Right cardiac atrium (tissue), 5 donors: ENCODE data around the gene LTV1. TPM values are rescaled to one million over a fixed set of nuclear protein-coding genes. Genes with fewer than 3 reads are reported as not detected.
"Not testable (repeated sequence)": the region's sequence is repeated elsewhere in the genome, so short reads cannot be mapped to it uniquely, and the experiment has no call there.

Source experiments
- ATAC-seq, 2 donors: fragments of 200-7000 bp; cut with Tn5 transposase; one replicate each; pipeline versions ENCODE4 v1.8.0 to v1.9.1; 2020; ENCODE audit warnings: moderate library complexity in 2 of 2, mild to moderate bottlenecking in 1 of 2
- DNase-seq, 3 donors: peaks; one replicate each; pipeline ENCODE4 v3.0.0-alpha.2; 2020
- H3K27ac ChIP-seq: one replicate; pipeline ENCODE4 v1.5.1; 2013; ENCODE audit warnings: mild to moderate bottlenecking, low read length, control low read depth, moderate library complexity
- H3K27me3 ChIP-seq: one replicate; pipeline ENCODE4 v1.6.1; 2013; ENCODE audit not compliant: control insufficient read depth, insufficient read depth
- H3K4me1 ChIP-seq: one replicate; pipeline ENCODE4 v1.6.1; 2013; ENCODE audit warnings: low read length; ENCODE audit not compliant: control insufficient read depth, insufficient read depth
- H3K4me3 ChIP-seq: one replicate; pipeline ENCODE4 v1.5.1; 2013; ENCODE audit warnings: low read length, control low read depth
- H3K9me3 ChIP-seq: one replicate; pipeline ENCODE4 v1.6.1; 2013; ENCODE audit warnings: low read length; ENCODE audit not compliant: control insufficient read depth
- WGBS: extraction: QIAGEN DNeasy Blood & Tissue Kit; methylation state at CpG from one replicate; pipeline ENCODE4 v1.1.7; 2013; 5-methylcytosine and 5-hydroxymethylcytosine counted together
- intact Hi-C, 4 donors: fragments of 100-400 bp; cut with DNase I; formaldehyde crosslinking; loops; one replicate each; pipeline versions ENCODE4 v1.11.0 to v1.14.0; 2022 to 2023
- long read RNA-seq, 4 donors: library from polyadenylated mRNA; unstranded; transcript quantifications; one replicate each; pipeline ENCODE4 v2.0.0, GENCODE V29; 2020 to 2021
- polyA plus RNA-seq: library from polyadenylated mRNA; stranded (reverse); fragments of 200-250 nt; gene quantifications from one replicate; pipeline ENCODE4 v1.2.3, GENCODE V29; 2013
- total RNA-seq, 4 donors: library from RNA; stranded (reverse); fragmentation: NEBNext Ultra II Directional; extraction: Animal tissue kit (Norgen Biotek cat#: 25700); gene quantifications; one replicate each; pipeline ENCODE4 v1.2.1, GENCODE V29; 2021
- donor health status: healthy with polysubstance abuse.
- donor health status: DM: no; HTN: yes; CAD: no.
- donor health status: DM: no; HTN: no; CAD: no.
- donor health status: DM: no; HTN: yes; CAD: no; lungs with severe emphysema.
- donor health status: DM: yes; HTN: yes; CAD: no.

Gene LTV1
- total RNA-seq: 10 to 100 TPM; 12.5 to 15.9 (median 12.8) TPM
- polyA plus RNA-seq: 16.0 TPM
- long read RNA-seq, donor 1, transcript LTV1-201 (11 exons, 1,847 nt): major isoform, 31 of 36 reads
- long read RNA-seq, donor 1, partial matches to known transcripts: 3 of 36 reads
- long read RNA-seq, donor 1, other reads (novel, unspliced or antisense): 2 of 36 reads
- long read RNA-seq, donor 2, transcript LTV1-201 (11 exons, 1,847 nt): major isoform, 7 of 7 reads
- long read RNA-seq, donor 2, partial matches to known transcripts: 0 of 7 reads
- long read RNA-seq, donor 2, other reads (novel, unspliced or antisense): 0 of 7 reads
- long read RNA-seq, donor 3, transcript LTV1-201 (11 exons, 1,847 nt): major isoform, 64 of 82 reads
- long read RNA-seq, donor 3, partial matches to known transcripts: 13 of 82 reads
- long read RNA-seq, donor 3, other reads (novel, unspliced or antisense): 5 of 82 reads
- long read RNA-seq, donor 4, transcript LTV1-201 (11 exons, 1,847 nt): major isoform, 9 of 13 reads
- long read RNA-seq, donor 4, partial matches to known transcripts: 1 of 13 reads
- long read RNA-seq, donor 4, other reads (novel, unspliced or antisense): 3 of 13 reads

GRCh38 chr6:143842902-143843676, at the start of gene LTV1:
LTV1 (plus strand) TSS chr6:143843338; CDS start chr6:143843478, 140 bp downstream.
- ATAC-seq (peak; percentile 100), DNase-seq (peak; percentile 97 to 99 (median 98))
- WGBS: under 1% methylated on average over 64 of the region's 64 CpGs
- H3K27me3 ChIP-seq: no peaks in the 10 kb centered on the region
- intact Hi-C loops: loop anchor here in 3 of 4 donors (5.0 to 10.0 kb wide), 6 partner anchors 166 to 268 kb away; partner anchors contain the start of gene PHACTR2 (in 2 of the 3)
- peaks cover 2% of the 10 kb centered on the region for H3K4me1 ChIP-seq
- H3K27ac ChIP-seq: peak within 1 kb of the TSS; percentile 80
- no peaks in the 10 kb centered on the region for H3K9me3 ChIP-seq
- peak within 1 kb of the TSS; percentile 80 for H3K4me3 ChIP-seq

GRCh38 chr6:143796551-143796950, 46.6 kb upstream of the LTV1 start:
- H3K27ac ChIP-seq, H3K4me3 ChIP-seq, ATAC-seq, H3K27me3 ChIP-seq, intact Hi-C loops, H3K4me1 ChIP-seq, H3K9me3 ChIP-seq, DNase-seq: not testable (repeated sequence)
- WGBS: 99% methylated on average over 2 of the region's 2 CpGs

GRCh38 chr6:143798487-143798886, 44.7 kb upstream of the LTV1 start:
- H3K9me3 ChIP-seq, ATAC-seq, H3K4me1 ChIP-seq, intact Hi-C loops, H3K27ac ChIP-seq, H3K27me3 ChIP-seq, H3K4me3 ChIP-seq, DNase-seq: not testable (repeated sequence)
- WGBS: 93% methylated on average over 3 of the region's 3 CpGs

- Histone ChIP-seq H3K27me3 (no peaks in the 10 kb centered on the region), H3K4me1 (peaks cover 2% of the 10 kb centered on the region), H3K4me3 (no peak overlapping the region), H3K27ac (no peak overlapping the region), H3K9me3 (no peaks in the 10 kb centered on the region)
- WGBS: 97% methylated on average over 8 of the region's 8 CpGs
- DNase-seq (no peak), ATAC-seq (no peak)
- intact Hi-C loops: no loop called here
These were observed 40.1 kb upstream of the LTV1 start for GRCh38 chr6:143802833-143803565.

- no peaks in the 10 kb centered on the region for H3K9me3 ChIP-seq
- no peak for DNase-seq
- no peak for ATAC-seq
- intact Hi-C loops: no loop called here
- H3K4me1 ChIP-seq: peaks cover 2% of the 10 kb centered on the region
- no peaks in the 10 kb centered on the region for H3K27me3 ChIP-seq
- H3K27ac ChIP-seq: no peak overlapping the region
- 86% methylated on average over 9 of the region's 9 CpGs for WGBS
- no peak overlapping the region for H3K4me3 ChIP-seq
These were observed 39.2 kb upstream of the LTV1 start for GRCh38 chr6:143803769-143804568.

- no peak overlapping the region for H3K27ac ChIP-seq
- no peak overlapping the region for H3K4me3 ChIP-seq
- intact Hi-C loops: no loop called here
- DNase-seq (no peak), ATAC-seq (peak in 1 of 2 donors; percentile 48)
- no peaks in the 10 kb centered on the region for H3K9me3 ChIP-seq
- WGBS: 60% methylated on average over 4 of the region's 4 CpGs
- no peaks in the 10 kb centered on the region for H3K27me3 ChIP-seq
- peaks cover 2% of the 10 kb centered on the region for H3K4me1 ChIP-seq
These were observed 38.3 kb upstream of the LTV1 start for GRCh38 chr6:143804835-143805239.

GRCh38 chr6:143806282-143807102, 36.6 kb upstream of the LTV1 start:
- intact Hi-C loops: no loop called here
- Histone ChIP-seq H3K4me1 (peaks cover 2% of the 10 kb centered on the region), H3K27ac (no peak overlapping the region), H3K27me3 (no peaks in the 10 kb centered on the region), H3K4me3 (no peak overlapping the region), H3K9me3 (no peaks in the 10 kb centered on the region)
- WGBS: 88% methylated on average over 8 of the region's 8 CpGs
- DNase-seq: peak in 2 of 3 donors; percentile 42 to 55
- ATAC-seq: peak in 1 of 2 donors; percentile 84

- Histone ChIP-seq H3K4me3 (no peak overlapping the region), H3K9me3 (no peaks in the 10 kb centered on the region), H3K27ac (no peak overlapping the region), H3K4me1 (peaks cover 2% of the 10 kb centered on the region), H3K27me3 (no peaks in the 10 kb centered on the region)
- intact Hi-C loops: no loop called here
- no peak for DNase-seq
- no peak for ATAC-seq
- WGBS: 86% methylated on average over 6 of the region's 6 CpGs
These were observed 35.9 kb upstream of the LTV1 start for GRCh38 chr6:143807103-143807772.

- 96% methylated on average over 2 of the region's 2 CpGs for WGBS
- Histone ChIP-seq H3K4me3 (no peak overlapping the region), H3K27me3 (no peaks in the 10 kb centered on the region), H3K27ac (no peak overlapping the region), H3K4me1 (peaks cover 2% of the 10 kb centered on the region), H3K9me3 (no peaks in the 10 kb centered on the region)
- no peak for ATAC-seq
- intact Hi-C loops: no loop called here
- DNase-seq: no peak
These were observed 32.4 kb upstream of the LTV1 start for GRCh38 chr6:143810745-143811144.
